ENCODE measurements around the gene APOBEC3B.

APOBEC3B gene

GRCh38 chr22:39016592-39016991, 34.4 kb downstream of the APOBEC3B start:
- no peak for ATAC-seq
- TF ChIP-seq BACH2 (CRISPR knock-in tag; IDR thresholded peaks at IDR 0.05; ENCODE audit: borderline replicate concordance), result no peak
- no peak for TF ChIP-seq ZNF70 (CRISPR knock-in tag; IDR thresholded peaks at IDR 0.05)
- no peak for TF ChIP-seq RARB (CRISPR knock-in tag; IDR thresholded peaks at IDR 0.05)
- no peak for TF ChIP-seq CSDC2 (CRISPR knock-in tag; IDR thresholded peaks at IDR 0.05)
- TF ChIP-seq TOX (CRISPR knock-in tag; IDR thresholded peaks at IDR 0.05; ENCODE audit: borderline replicate concordance), result no peak
- TF ChIP-seq GLIS3 (CRISPR knock-in tag; IDR thresholded peaks at IDR 0.05), result no peak
- no peak for TF ChIP-seq ISL1 (CRISPR knock-in tag; IDR thresholded peaks at IDR 0.05)
- TF ChIP-seq ZC3H10 (CRISPR knock-in tag; IDR thresholded peaks at IDR 0.05), result no peak
- TF ChIP-seq, protein P1, sequence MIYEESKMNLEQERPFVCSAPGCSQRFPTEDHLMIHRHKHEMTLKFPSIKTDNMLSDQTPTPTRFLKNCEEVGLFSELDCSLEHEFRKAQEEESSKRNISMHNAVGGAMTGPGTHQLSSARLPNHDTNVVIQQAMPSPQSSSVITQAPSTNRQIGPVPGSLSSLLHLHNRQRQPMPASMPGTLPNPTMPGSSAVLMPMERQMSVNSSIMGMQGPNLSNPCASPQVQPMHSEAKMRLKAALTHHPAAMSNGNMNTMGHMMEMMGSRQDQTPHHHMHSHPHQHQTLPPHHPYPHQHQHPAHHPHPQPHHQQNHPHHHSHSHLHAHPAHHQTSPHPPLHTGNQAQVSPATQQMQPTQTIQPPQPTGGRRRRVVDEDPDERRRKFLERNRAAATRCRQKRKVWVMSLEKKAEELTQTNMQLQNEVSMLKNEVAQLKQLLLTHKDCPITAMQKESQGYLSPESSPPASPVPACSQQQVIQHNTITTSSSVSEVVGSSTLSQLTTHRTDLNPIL (CRISPR knock-in tag; IDR thresholded peaks at IDR 0.05; ENCODE audit: low read depth), result no peak

- TF ChIP-seq PPARA (CRISPR knock-in tag; IDR thresholded peaks at IDR 0.05; ENCODE audit: borderline replicate concordance), result no peak
- no peak for TF ChIP-seq ZFP30 (CRISPR knock-in tag; IDR thresholded peaks at IDR 0.05)
- TF ChIP-seq PATZ1 (CRISPR knock-in tag; IDR thresholded peaks at IDR 0.05; ENCODE audit: borderline replicate concordance), result no peak
- no peak for TF ChIP-seq ZC3H10 (CRISPR knock-in tag; IDR thresholded peaks at IDR 0.05)
- TF ChIP-seq, protein P2, sequence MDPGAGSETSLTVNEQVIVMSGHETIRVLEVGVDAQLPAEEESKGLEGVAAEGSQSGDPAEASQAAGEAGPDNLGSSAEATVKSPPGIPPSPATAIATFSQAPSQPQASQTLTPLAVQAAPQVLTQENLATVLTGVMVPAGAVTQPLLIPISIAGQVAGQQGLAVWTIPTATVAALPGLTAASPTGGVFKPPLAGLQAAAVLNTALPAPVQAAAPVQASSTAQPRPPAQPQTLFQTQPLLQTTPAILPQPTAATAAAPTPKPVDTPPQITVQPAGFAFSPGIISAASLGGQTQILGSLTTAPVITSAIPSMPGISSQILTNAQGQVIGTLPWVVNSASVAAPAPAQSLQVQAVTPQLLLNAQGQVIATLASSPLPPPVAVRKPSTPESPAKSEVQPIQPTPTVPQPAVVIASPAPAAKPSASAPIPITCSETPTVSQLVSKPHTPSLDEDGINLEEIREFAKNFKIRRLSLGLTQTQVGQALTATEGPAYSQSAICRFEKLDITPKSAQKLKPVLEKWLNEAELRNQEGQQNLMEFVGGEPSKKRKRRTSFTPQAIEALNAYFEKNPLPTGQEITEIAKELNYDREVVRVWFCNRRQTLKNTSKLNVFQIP (CRISPR knock-in tag; IDR thresholded peaks at IDR 0.05; ENCODE audit: borderline replicate concordance, low read depth), result no peak
- no peak for TF ChIP-seq ZNF8 (CRISPR knock-in tag; IDR thresholded peaks at IDR 0.05)
- no peak for TF ChIP-seq TOX (CRISPR knock-in tag; IDR thresholded peaks at IDR 0.05; ENCODE audit: borderline replicate concordance)
- TF ChIP-seq ZNF565 (CRISPR knock-in tag; conservative IDR thresholded peaks at IDR 0.05; ENCODE audit: low read depth), result no peak
- TF ChIP-seq ARNTL (CRISPR knock-in tag; IDR thresholded peaks at IDR 0.05; ENCODE audit: borderline replicate concordance, low read depth), result no peak
- no peak for ATAC-seq
Measured at GRCh38 chr22:39017596-39018365, 35.6 kb downstream of the APOBEC3B start.

DNA sequence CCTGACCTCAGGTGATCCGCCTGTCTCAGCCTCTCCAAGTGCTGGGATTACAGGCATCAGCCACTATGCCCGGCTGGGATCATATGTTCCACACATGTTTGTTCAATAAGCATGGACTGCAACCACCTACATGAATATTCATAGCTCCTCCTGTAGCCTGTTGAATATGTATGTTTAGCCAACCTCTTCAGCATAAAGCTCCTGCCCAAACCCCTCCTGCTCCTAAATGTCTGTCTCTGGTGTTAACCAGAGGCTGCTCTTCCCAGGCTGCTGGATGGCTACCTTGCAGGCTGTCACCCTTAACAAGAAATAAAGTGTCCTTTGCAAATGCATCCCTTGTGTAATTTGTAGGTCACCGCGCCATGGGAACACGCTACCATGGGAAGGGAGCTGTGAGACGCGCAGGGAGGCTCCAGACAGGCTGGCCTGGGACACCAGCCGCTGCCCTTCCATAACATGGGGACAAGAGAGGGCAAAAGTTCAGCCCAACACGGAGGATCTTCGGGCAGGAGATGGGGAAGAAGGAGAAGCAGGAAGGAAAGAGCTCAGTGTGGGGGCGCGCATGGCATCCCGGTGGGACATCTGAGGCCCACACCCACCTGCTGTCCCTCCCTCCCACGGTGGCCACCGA, 38.0 kb downstream of the APOBEC3B start:
- ATAC-seq, result peak; percentile 41

DNA sequence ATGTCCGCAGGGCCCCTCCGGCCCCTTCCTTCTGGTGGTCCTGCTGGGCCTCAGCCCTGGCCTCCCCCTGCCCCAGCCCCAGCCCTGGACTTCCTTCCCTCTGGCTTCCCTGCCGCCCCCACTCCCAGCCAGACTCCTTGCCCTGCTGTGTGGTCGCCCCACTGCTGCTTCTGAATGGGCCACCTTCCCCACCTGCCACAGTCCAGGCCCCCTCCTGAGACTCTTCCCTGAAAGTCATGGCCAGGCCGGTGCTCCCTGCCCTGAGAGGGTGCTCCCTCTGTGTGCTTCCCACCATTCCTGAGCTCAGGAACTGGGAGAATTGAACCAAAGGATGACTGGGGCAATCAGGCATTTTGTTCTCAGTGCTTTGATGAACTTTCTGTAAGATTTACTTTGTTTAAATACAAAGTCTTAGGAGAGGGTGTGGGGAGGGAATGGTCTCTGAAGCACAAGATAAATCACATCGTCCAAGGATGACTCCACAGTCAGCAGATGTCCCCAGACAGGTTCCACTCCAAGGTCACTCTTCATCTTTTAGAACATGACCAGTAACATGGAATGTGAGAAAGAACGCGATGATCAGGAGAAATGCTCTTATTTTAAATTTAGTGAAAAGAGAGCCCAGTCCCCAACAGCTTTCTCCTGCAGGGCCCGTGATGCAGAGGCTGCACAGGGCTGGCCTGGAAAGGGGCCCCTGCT, 39.6 kb downstream of the APOBEC3B start:
- ATAC-seq, result no peak
- TF ChIP-seq ZNF565 (CRISPR knock-in tag; conservative IDR thresholded peaks at IDR 0.05; ENCODE audit: low read depth) (no peak), GLIS3 (CRISPR knock-in tag; IDR thresholded peaks at IDR 0.05) (no peak), OSR1 (CRISPR knock-in tag; IDR thresholded peaks at IDR 0.05) (no peak), CSRNP3 (CRISPR knock-in tag; IDR thresholded peaks at IDR 0.05) (no peak), TOX (CRISPR knock-in tag; IDR thresholded peaks at IDR 0.05; ENCODE audit: borderline replicate concordance) (no peak), ZNF70 (CRISPR knock-in tag; IDR thresholded peaks at IDR 0.05) (no peak), ZFP30 (CRISPR knock-in tag; IDR thresholded peaks at IDR 0.05) (no peak), PPARA (CRISPR knock-in tag; IDR thresholded peaks at IDR 0.05; ENCODE audit: borderline replicate concordance) (no peak), PATZ1 (CRISPR knock-in tag; IDR thresholded peaks at IDR 0.05; ENCODE audit: borderline replicate concordance) (no peak), TCF4 (CRISPR knock-in tag; IDR thresholded peaks at IDR 0.05; ENCODE audit: borderline replicate concordance) (no peak), ESRRG (CRISPR knock-in tag; IDR thresholded peaks at IDR 0.05) (no peak), ZC3H10 (CRISPR knock-in tag; IDR thresholded peaks at IDR 0.05) (no peak), BACH2 (CRISPR knock-in tag; IDR thresholded peaks at IDR 0.05; ENCODE audit: borderline replicate concordance) (no peak), ARNTL (CRISPR knock-in tag; IDR thresholded peaks at IDR 0.05; ENCODE audit: borderline replicate concordance, low read depth) (no peak), RARB (CRISPR knock-in tag; IDR thresholded peaks at IDR 0.05) (no peak), ZNF8 (CRISPR knock-in tag; IDR thresholded peaks at IDR 0.05) (no peak), CSDC2 (CRISPR knock-in tag; IDR thresholded peaks at IDR 0.05) (no peak), SNAI2 (CRISPR knock-in tag; IDR thresholded peaks at IDR 0.05) (no peak)
- TF ChIP-seq, protein P3, sequence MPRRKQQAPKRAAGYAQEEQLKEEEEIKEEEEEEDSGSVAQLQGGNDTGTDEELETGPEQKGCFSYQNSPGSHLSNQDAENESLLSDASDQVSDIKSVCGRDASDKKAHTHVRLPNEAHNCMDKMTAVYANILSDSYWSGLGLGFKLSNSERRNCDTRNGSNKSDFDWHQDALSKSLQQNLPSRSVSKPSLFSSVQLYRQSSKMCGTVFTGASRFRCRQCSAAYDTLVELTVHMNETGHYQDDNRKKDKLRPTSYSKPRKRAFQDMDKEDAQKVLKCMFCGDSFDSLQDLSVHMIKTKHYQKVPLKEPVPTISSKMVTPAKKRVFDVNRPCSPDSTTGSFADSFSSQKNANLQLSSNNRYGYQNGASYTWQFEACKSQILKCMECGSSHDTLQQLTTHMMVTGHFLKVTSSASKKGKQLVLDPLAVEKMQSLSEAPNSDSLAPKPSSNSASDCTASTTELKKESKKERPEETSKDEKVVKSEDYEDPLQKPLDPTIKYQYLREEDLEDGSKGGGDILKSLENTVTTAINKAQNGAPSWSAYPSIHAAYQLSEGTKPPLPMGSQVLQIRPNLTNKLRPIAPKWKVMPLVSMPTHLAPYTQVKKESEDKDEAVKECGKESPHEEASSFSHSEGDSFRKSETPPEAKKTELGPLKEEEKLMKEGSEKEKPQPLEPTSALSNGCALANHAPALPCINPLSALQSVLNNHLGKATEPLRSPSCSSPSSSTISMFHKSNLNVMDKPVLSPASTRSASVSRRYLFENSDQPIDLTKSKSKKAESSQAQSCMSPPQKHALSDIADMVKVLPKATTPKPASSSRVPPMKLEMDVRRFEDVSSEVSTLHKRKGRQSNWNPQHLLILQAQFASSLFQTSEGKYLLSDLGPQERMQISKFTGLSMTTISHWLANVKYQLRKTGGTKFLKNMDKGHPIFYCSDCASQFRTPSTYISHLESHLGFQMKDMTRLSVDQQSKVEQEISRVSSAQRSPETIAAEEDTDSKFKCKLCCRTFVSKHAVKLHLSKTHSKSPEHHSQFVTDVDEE (CRISPR knock-in tag; IDR thresholded peaks at IDR 0.05), result no peak
